Measurements from ENCODE around the gene DPF3. TPM values are rescaled to one million over a fixed set of nuclear protein-coding genes. Genes with fewer than 3 reads are reported as not detected.

Gene DPF3
- total and polyA plus RNA-seq, 8 donors, result 1.4 to 3.6 (median 1.9) TPM

GRCh38 chr14:72722201-72722785 is 171.6 kb downstream of the DPF3 start:
- intact Hi-C loops (cut with DNase I), result no loop called here
- H3K4me3 ChIP-seq, result no peak overlapping the region
- no peak overlapping the region for H3K27ac ChIP-seq
- H3K4me1 ChIP-seq, result no peaks in the 10 kb centered on the region
- H3K27me3 ChIP-seq, result no peaks in the 10 kb centered on the region
- ATAC-seq, result no peak
- TF ChIP-seq CTCF (IDR thresholded peaks at IDR 0.05), result no peak
- no peak for DNase-seq
- H3K9me3 ChIP-seq, result no peaks in the 10 kb centered on the region
- H3K36me3 ChIP-seq, result no peaks in the 10 kb centered on the region

GRCh38 chr14:72721083-72721482 is 172.8 kb downstream of the DPF3 start:
- no peak for TF ChIP-seq CTCF (IDR thresholded peaks at IDR 0.05)
- no peak overlapping the region for H3K27ac ChIP-seq
- H3K27me3 ChIP-seq, result no peaks in the 10 kb centered on the region
- ATAC-seq (no peak), DNase-seq (no peak)
- intact Hi-C loops (cut with DNase I), result no loop called here
- no peak overlapping the region for H3K4me3 ChIP-seq
- no peaks in the 10 kb centered on the region for H3K9me3 ChIP-seq
- H3K4me1 ChIP-seq, result no peaks in the 10 kb centered on the region
- H3K36me3 ChIP-seq, result no peaks in the 10 kb centered on the region

- H3K9me3 ChIP-seq, result no peaks in the 10 kb centered on the region
- ATAC-seq (no peak), DNase-seq (no peak)
- H3K27me3 ChIP-seq, result no peaks in the 10 kb centered on the region
- no peaks in the 10 kb centered on the region for H3K36me3 ChIP-seq
- TF ChIP-seq CTCF (IDR thresholded peaks at IDR 0.05), result no peak
- intact Hi-C loops (cut with DNase I), result no loop called here
- H3K27ac ChIP-seq, result no peak overlapping the region
- no peaks in the 10 kb centered on the region for H3K4me1 ChIP-seq
- H3K4me3 ChIP-seq, result no peak overlapping the region
These were observed 176.7 kb downstream of the DPF3 start for GRCh38 chr14:72717220-72717619.

GRCh38 chr14:72716476-72716875 is 177.4 kb downstream of the DPF3 start:
- H3K4me3 ChIP-seq, result no peak overlapping the region
- H3K27ac ChIP-seq, result no peak overlapping the region
- H3K36me3 ChIP-seq, result no peaks in the 10 kb centered on the region
- DNase-seq (no peak), ATAC-seq (no peak)
- no peaks in the 10 kb centered on the region for H3K27me3 ChIP-seq
- intact Hi-C loops (cut with DNase I), result no loop called here
- H3K4me1 ChIP-seq, result no peaks in the 10 kb centered on the region
- TF ChIP-seq CTCF (IDR thresholded peaks at IDR 0.05), result no peak
- no peaks in the 10 kb centered on the region for H3K9me3 ChIP-seq

GRCh38 chr14:72715850-72716228 is 178.1 kb downstream of the DPF3 start:
- Histone ChIP-seq H3K36me3 (no peaks in the 10 kb centered on the region), H3K9me3 (no peaks in the 10 kb centered on the region), H3K4me1 (no peaks in the 10 kb centered on the region), H3K4me3 (no peak overlapping the region), H3K27me3 (no peaks in the 10 kb centered on the region), H3K27ac (no peak overlapping the region)
- intact Hi-C loops (cut with DNase I), result no loop called here
- ATAC-seq (no peak), DNase-seq (no peak)
- no peak for TF ChIP-seq CTCF (IDR thresholded peaks at IDR 0.05)

Measured in left lung (tissue), 10 donors.